ENCODE data around the gene GSAP. TPM values are rescaled to one million over a fixed set of nuclear protein-coding genes. Genes with fewer than 3 reads are reported as not detected.

The GSAP gene
- total RNA-seq, 1 experiment from 2014 or later: 0.85 TPM

- BruUV-seq (replicated peaks): no TSS peak
- ChIA-PET CTCF (no interaction called here), POLR2A (interaction anchor here (0.6 kb wide), 1 partner anchor 141 kb away, joined by 5 read pairs; no protein-coding TSS in a partner anchor)
- no peak for TF ChIP-seq TCF7L2 (IDR thresholded peaks at IDR 0.05; ENCODE audit: low read depth, low read length)
- TF ChIP-seq CTCF (IDR thresholded peaks at IDR 0.05): no peak
- no peak for TF ChIP-seq REST (IDR thresholded peaks at IDR 0.05; ENCODE audit: insufficient read depth in 1 of 2, low read depth in 2 of 2, low read length in 1 of 2)
- TF ChIP-seq SIN3A (IDR thresholded peaks at IDR 0.05; ENCODE audit: borderline replicate concordance, insufficient read depth, low read depth, low read length): no peak
- TF ChIP-seq POLR2AphosphoS5 (IDR thresholded peaks at IDR 0.05; ENCODE audit: low read depth, low read length): no peak
- ATAC-seq (no peak), DNase-seq (ENCODE audit: low read depth, low spot score) (no peak)
- intact Hi-C loops (cut with micrococcal nuclease; ENCODE audit: unreplicated experiment): no loop called here
- no peaks in the 10 kb centered on the region for H3K27me3 ChIP-seq (ENCODE audit: control insufficient read depth, insufficient read depth, low read length)
- in situ Hi-C loops (cut with HindIII; ENCODE audit: low pct_unique_long_range_greater_than_20kb, low sequenced_read_pairs): no loop called here
- no peak overlapping the region for H3K4me3 ChIP-seq (ENCODE audit: low read depth in 2 of 2, low read length in 2 of 2)
- no peaks in the 10 kb centered on the region for H3K36me3 ChIP-seq (ENCODE audit: control insufficient read depth, insufficient read depth, low read length)
- H3K9me3 ChIP-seq (ENCODE audit: control insufficient read depth, insufficient read depth, low read depth, low read length): no peaks in the 10 kb centered on the region
- H3K4me1 ChIP-seq (ENCODE audit: control insufficient read depth, insufficient read depth, low read length): no peaks in the 10 kb centered on the region; the same call in 1 of the 2 replicates
- no peak overlapping the region for H3K27ac ChIP-seq (ENCODE audit: low read length)
Measured at GRCh38 chr7:77442636-77443035, 26.5 kb upstream of the GSAP start.

- H3K4me1 ChIP-seq (ENCODE audit: control insufficient read depth, insufficient read depth, low read length): no peaks in the 10 kb centered on the region; the same call in 1 of the 2 replicates
- no peak overlapping the region for H3K4me3 ChIP-seq (ENCODE audit: low read depth in 2 of 2, low read length in 2 of 2)
- DNase-seq (ENCODE audit: low read depth, low spot score) (no peak), ATAC-seq (no peak)
- intact Hi-C loops (cut with micrococcal nuclease; ENCODE audit: unreplicated experiment) (no loop called here), in situ Hi-C loops (cut with HindIII; ENCODE audit: low pct_unique_long_range_greater_than_20kb, low sequenced_read_pairs) (no loop called here)
- no TSS peak for BruUV-seq (replicated peaks)
- no peaks in the 10 kb centered on the region for H3K36me3 ChIP-seq (ENCODE audit: control insufficient read depth, insufficient read depth, low read length)
- ChIA-PET CTCF (no interaction called here), POLR2A (no interaction called here)
- no peak for TF ChIP-seq POLR2AphosphoS5 (IDR thresholded peaks at IDR 0.05; ENCODE audit: low read depth, low read length)
- TF ChIP-seq TCF7L2 (IDR thresholded peaks at IDR 0.05; ENCODE audit: low read depth, low read length): no peak
- no peak for TF ChIP-seq SIN3A (IDR thresholded peaks at IDR 0.05; ENCODE audit: borderline replicate concordance, insufficient read depth, low read depth, low read length)
- TF ChIP-seq CTCF (IDR thresholded peaks at IDR 0.05): no peak
- TF ChIP-seq REST (IDR thresholded peaks at IDR 0.05; ENCODE audit: insufficient read depth in 1 of 2, low read depth in 2 of 2, low read length in 1 of 2): no peak
- no peaks in the 10 kb centered on the region for H3K9me3 ChIP-seq (ENCODE audit: control insufficient read depth, insufficient read depth, low read depth, low read length)
- no peak overlapping the region for H3K27ac ChIP-seq (ENCODE audit: low read length)
- no peaks in the 10 kb centered on the region for H3K27me3 ChIP-seq (ENCODE audit: control insufficient read depth, insufficient read depth, low read length)
Measured at GRCh38 chr7:77441046-77441445, 24.9 kb upstream of the GSAP start.

Measured in Panc1 (cell line).